ACHN (cell line): ENCODE measurements around the gene OGDHL.
A peak's percentile ranks its signal among the peaks of the same experiment; 100 is the strongest.
"Not testable (repeated sequence)": the region's sequence is repeated elsewhere in the genome, so short reads cannot be mapped to it uniquely, and the experiment has no call there.

ENCODE experiments used
- DNase-seq: peaks from one replicate; pipeline ENCODE4 v3.0.0-alpha.2; 2015
- in situ Hi-C: cut with HindIII; loops from 2 replicates; pipeline ENCODE4 v1.10.0; 2017; ENCODE audit warnings: low sequenced_read_pairs, low pct_ligation_motif_present, low pct_unique_long_range_greater_than_20kb

The OGDHL gene

DNA sequence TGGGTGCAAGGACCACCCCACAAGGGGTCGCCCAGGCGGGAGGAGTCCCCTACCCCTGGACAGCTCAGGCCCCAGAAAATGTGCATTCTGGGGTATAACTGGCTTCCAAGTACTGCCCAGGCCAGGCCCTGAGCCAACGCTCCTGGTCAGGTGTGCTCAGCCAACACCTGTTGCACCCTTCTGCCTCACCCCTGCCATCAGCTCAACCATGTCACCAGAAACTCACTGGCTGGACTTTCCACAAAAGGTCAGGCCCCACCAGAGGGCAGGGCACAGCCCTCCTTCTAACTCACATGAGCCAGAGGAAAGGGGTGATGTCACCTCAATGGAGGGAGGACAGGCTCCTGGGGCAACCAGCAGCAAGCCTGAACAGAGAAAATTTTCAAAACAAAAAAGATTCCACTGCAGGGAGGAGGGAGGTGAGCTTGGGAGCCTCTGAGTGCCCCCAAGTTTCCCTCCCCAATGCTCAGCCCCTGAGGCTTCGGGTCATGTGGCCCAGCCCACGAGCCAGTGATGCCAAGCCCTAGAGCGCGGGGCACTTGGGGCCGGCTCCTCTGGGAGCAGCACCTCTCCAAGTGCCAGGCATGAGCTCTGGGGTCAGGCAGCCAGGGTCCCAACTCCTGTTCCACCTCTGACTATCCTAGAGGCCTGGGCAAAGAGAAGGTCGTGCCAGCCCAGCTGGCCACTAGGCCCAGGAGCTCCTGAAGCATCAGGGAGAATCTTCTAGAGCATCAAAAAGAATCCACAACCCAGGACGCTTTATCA, 2.2 kb downstream of the OGDHL start:
- in situ Hi-C loops, result no loop called here

DNA sequence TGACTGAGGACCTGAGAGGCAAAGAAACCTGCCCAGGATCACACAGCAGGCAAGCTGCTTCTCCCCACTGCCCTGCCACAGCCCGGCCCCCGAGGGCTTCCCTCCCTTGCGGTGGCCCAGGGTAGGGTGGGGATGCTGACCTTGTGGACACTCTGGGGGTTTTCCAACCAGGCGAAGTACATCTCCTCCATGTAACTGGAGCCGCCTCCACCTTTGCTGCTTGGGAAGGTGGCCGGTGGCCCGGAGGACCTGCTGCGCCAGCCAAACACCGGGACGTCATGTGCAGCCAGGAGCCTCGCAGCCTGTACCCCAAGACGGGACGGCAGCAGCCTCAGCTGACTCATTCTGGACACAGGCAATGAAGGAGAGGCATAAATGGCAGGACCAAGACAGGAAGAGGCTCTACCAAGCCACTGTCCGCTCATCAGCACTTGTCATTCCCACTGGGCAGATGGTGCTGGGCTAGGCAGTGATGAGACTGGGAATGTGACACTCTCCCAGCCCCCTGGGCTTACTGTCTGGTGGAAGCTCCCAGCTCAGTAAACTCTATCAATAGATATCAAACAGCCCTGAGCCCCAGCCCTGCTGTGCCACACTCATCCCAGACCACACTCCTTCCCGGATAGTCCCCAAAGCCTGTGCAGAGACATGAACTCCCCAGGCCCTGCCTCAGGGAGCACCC, 3.7 kb downstream of the OGDHL start:
- in situ Hi-C loops, result no loop called here
- no peak for DNase-seq

More for the DNA sequence above, 2.2 kb downstream of the OGDHL start:
- peak; percentile 12 for DNase-seq

DNA sequence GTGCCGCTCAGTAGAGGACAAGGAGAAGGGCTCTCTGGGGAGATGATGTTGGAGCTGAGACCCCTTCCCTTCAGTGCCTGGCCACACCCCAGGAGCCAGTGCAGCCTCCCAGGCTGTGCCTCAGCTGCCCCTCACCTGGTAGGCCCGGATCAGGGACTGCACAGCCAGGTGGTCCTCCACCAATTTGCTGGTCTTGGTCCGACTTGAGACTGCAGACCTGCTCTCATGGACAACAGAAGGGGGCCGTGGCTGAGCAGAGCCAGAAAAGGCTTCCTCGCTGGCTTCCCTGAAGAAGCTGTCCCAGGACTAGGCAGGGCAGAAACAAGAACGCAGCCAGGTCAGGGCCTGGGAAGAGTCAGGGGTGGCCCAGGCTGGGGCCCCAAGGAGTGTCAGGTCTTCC, 5.5 kb downstream of the OGDHL start:
- in situ Hi-C loops, result no loop called here
- DNase-seq, result no peak

DNA sequence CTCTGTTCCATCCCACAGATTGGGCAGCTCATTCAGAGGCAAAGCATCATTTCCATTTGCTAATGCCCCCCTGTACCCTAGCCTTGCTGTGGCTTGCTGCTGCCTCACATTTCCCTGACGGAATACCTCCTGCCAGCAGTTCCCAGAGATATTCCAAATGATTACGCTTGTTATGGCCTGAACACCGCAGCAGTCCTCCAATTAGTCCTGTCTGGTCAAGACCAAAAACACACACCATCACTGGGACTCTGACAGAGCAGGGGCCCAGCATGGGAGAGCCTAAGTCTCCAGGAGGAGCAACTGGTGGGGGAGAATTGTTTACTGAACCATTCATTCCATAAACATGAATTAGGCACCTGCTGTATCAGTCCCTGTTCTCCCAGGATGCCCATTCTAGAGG, 6.1 kb downstream of the OGDHL start:
- no peak for DNase-seq
- in situ Hi-C loops, result no loop called here

DNA sequence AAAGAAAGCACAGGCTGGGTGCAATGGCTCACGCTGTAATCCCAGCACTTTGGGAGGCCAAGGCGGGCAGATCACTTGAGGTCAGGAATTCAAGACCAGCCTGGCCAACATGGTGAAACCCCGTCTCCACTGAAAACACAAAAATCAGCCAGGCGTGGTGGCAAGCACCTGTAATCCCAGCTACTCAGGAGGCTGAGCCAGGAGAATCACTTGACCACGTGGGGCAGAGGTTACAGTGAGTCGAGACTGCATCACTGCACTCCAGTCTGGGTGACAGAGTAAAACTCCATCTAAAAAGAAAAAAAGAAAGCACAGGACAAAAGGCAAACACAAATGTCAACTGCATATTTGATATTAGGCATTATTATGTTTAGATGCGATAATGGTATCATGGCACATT, 7.2 kb downstream of the OGDHL start:
- in situ Hi-C loops, result not testable (repeated sequence)
- peak; percentile 39 for DNase-seq

DNA sequence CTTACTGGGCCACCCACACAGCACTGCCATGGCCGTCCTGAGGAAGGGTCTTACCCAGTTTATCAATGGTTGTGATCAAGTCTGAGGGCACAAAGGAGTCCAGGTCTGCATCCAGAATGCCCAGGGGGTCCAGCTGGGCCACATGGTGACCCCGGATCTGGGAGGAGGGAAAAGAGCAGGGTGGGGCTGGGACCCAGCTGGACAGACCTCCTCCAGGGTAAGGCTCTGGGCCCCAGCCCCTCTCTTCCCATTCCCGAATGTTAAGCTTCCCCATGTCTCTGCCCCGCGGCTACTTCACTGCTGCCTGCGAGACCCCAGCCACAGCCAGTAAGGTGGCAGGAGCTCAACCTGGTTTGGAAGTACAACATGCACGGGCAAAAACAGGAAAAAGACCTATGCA, 9.5 kb downstream of the OGDHL start:
- in situ Hi-C loops, result no loop called here
- no peak for DNase-seq

DNA sequence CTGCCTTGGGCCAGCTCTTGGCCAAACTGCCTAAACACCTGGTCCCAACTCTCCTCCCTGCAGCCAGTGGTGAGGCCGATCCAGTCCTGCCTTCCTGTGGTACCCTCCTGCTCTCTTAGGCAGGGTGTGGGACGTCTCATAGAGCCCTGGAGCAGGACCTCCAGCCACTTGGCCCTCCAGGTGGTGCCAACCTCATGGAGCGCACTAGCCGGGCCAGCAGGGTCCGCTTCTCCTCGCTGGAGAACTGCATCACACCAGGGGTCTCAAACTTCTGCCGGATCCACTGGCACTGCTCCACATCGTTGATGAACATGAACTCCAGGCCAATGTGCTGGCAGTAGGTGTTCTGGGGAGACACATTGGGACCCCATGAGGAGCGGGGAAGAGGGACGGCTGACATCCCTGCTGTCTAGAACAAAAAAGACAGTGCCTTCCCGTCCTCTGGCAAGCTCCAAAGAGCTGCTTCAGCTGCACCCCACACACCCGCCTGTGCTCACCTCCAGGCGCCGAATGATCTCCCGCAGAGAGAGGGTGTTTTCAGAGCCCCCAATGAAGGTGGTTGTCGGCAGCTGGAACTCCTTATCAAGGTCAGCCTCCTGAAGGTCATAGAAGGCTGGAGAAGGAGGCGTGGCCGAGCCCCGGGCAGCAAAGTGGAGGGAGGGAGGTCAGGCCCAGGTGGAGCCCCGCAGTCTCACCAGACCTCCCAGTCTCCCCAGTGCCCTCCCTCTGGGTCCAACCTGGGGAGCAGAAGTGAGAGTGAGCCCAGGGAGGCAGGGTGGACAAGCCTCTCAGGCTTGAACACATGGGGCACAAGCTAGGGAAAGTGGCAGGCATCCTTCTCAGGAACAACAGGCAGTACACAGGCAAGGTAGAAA, 10.2 kb downstream of the OGDHL start:
- DNase-seq, result no peak
- in situ Hi-C loops, result no loop called here

DNA sequence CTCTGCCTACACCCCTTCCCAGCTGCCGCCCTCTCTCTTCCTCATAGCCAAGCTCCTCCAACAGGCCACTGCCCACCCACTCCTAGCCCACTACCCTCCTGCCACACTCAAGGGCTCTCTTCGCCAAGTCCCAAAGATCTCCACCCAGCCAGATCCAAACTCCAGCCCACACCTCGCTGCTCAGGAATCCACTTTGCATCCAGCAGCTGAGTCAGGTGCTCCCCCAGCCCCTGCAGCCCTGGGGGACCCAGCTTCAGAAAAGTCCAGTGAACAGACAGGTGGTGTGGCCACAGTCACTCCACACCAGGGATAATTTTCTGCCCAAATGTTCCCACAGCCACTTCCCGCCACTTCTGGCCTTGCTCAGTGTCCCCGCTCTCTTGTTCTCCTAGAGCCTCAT, 10.9 kb downstream of the OGDHL start:
- DNase-seq, result no peak
- in situ Hi-C loops, result no loop called here

DNA sequence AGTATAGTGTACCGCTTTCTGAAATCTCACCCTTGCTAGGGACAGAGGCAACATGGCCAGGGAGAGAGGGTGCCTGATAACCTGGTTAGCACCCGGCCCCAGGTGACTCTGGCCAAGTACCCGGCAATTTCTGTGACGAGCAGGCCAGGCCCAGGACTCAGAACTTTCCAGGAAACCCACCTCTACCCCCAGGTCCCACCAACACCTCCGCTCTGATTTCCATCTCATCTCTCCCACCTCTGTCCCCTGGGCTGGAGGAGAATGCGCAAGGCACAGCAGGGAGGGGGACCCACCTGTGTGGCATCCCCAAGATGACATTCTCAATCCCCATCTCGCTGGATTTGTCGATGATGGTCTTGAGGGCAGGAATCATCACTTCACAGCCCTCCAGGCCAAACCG, 11.6 kb downstream of the OGDHL start:
- no peak for DNase-seq
- in situ Hi-C loops, result no loop called here

DNA sequence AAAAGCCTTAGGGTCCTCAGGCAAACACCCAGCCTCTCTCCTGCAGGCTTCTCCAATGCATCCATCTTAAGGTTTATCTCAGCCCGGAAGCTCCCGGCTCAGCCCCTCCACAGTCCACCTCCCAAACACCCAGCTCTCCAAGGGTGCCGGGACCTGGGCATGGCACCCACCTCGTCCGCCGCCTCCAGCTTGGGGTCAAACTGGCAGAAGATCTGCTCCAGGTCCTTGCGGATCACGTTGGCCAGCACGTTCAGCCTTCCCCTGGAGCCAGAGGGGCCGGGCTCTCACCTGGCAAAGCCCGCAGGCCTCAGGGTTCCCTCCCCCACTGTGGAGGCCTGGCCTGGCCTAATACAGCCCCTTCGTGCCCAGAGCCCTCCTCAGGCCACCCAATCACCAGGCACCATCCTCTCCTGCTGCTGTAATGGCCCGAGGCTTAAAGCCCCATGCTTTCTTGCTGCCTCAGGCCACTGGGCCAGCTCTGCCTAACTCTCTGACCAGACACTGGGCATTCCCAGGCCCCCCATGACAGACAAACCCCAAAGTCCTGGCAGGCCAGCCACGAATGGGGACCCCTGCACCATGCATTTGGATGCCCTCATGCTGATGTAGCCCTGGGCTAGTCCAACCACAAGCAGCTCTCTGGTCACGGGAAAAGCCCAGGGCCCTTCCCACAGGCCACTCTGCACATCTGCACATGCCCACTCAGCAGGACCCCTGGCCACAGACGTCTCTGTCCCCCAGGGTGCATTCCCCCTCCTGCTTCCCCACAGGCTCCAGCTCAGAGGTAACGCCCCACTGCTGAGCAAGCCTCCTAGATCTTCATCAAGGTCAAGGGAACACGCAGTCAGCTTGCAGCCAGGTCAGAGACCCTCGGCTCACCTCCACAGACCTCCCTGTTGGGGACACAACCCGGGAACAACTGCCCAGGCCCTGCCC, 12.3 kb downstream of the OGDHL start:
- in situ Hi-C loops, result no loop called here
- no peak for DNase-seq

DNA sequence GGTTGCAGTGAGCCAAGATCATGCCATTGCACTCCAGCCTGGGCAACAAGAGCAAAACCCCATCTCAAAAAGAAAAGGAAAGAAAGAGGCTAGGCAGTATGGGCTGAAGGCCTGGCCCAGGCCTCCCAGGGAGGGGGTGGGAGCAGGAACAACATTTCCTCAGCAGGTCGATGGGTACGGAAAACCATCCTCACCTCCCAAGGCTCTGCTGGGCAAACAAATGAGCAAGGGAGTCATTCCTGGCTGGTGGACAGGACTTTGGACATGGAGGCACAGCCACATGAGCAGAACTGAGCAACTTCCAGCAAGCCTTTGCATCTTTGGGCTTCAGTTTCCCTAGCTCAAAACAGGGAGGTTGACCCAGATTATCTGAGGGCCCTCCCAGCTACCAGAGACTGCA, 13.0 kb downstream of the OGDHL start:
- in situ Hi-C loops, result no loop called here
- DNase-seq, result no peak

DNA sequence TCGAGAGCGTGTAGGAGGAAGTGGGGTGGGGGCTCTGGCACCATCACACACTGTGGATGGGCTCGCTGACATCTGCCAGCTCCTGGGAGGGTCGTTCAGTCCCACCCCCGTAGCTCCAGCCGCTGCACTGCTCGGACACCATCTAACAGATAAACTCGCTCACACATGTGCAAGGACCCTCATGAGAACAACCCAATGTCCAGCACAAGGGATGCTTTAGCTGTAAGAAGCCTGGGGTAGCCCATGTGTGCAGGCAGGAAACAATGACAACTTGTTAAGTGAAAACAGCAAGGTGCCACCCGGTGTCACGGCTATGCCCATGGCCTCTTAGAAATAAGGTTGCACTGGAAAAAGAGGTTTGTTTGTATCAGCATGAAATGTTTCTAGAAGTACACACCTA, 14.1 kb downstream of the OGDHL start:
- DNase-seq, result no peak
- in situ Hi-C loops, result no loop called here

DNA sequence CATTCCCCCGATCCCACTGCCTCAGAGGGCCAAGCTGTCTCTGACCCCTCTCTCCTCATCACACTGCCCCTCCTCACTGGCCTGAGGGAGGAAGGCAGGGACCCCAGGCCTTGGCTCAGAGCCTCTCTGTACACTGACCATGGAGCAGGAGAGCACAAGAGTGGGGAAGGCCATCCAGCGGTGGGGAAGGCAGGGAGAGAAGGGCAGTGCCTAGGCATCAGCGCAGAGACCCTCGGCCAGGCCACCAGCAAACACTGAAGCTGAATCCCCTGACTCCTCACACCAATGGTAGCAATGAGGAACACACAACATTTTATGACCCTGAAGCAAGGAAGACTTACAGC, 14.8 kb downstream of the OGDHL start:
- DNase-seq, result no peak
- in situ Hi-C loops, result no loop called here

DNA sequence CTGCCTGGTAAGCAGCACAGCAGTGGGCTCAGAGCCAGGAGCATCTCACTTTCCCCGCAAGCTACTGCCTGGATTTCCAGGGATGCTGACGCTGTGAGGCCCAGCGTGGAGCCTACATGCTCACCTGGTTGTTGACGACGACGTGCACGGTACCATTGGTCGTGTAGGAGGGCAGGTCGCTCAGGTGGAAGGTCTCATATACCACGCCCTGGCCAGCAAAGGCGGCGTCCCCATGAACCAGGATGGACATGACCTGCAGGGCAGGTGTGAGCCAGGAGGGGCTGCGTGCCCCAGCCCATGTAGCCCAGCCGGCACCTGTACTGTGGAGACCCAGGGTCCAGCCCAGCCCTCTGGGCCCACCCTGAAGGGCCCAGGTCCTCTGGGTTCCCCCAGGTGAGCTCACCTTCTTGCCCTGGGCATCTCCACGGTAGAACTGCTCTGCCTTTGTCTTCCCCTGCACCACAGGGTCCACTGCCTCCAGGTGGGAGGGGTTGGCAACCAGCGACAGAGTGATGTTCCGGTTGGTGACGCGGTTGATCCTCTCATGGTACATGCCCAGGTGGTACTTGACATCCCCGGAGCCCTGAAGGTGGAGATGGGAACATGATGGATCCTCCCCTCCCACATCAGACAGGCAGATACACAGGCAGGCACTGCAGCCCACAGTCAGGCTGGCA, 15.4 kb downstream of the OGDHL start:
- in situ Hi-C loops, result no loop called here

DNA sequence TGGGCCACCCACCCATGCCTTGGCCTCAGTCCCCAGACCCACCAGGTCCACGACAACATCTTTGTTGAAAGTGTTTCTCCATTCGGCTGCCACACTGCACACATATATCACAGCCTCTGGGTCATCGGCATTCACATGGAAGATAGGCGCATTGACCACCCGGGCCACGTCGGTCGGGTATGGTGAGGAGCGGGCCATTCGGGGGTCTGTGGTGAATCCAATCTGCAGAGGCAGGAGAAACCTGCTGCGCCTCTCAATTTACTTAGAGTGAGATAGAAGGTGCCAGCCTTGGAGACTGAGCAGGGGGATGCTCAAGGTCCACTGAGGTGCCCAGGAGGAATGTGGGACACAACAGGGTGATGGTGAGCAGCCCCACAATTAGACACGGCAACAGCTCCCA, 16.4 kb downstream of the OGDHL start:
- no peak for DNase-seq
- in situ Hi-C loops, result no loop called here

More for the DNA sequence above, 15.4 kb downstream of the OGDHL start:
- DNase-seq, result no peak

DNA sequence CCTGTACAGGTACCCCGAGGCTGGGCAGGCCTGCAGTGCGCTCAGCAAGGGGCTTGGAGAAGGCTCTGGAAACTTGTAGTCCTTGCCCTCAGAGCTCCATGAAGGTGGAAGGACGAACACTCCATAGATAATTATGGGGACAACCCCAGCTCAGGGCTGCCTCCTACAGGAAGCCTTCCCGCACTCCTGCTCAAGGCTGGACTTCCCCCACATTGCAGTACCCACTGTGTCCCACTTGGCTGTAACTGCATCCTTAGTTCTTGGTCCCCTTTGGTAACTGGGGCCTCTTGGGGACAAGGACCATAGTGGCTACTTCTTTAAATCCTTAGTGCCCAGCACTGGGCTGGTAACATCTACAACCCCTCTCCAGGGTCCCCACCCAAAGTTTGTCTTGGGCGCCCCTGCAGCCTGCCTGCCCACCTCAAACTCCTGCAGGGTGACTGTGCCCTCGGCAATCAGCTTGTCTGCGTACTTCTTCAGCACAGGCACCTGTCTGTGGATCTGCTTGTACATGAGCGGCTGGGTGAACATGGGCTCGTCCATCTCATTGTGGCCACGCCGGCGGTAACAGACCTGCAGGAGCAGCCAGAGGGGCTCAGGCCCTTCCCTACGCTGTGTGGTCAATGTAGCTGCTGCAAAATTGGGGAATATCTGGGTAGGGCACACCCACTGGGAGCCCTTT, 17.1 kb downstream of the OGDHL start:
- in situ Hi-C loops, result no loop called here
- DNase-seq, result no peak

DNA sequence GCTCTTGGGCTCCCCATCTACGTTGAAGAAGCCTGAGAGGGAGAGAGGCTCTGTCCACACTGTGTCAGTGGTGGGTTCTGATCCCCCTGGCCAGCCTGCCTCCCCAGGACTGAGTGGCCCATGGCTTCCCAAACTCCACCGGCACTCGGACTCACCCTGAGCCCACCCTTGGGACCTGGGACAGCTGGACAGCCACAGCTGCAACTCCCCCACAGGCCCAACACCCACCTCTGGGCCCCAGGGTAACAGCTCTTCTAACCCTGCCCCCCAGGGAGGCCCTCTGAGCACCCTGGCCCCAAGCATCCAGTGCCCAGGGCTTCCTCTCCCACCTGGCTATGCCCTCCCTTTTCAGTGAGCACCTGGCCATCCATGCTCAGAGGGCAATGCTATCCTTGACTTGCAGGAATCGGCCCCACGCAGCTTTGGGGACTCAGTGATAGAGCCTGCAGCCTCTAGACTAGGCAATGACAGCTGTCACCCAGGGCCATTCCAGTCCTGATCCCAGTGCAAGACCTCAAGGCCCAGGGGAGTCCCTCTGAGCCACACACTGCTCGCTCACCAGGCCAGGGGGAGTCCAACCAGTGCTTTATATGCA, 17.9 kb downstream of the OGDHL start:
- in situ Hi-C loops, result no loop called here
- no peak for DNase-seq
